ENCODE results near the gene FZD2. TPM values are rescaled to one million over a fixed set of nuclear protein-coding genes. Genes with fewer than 3 reads are reported as not detected.

Gene FZD2
- total and polyA plus RNA-seq, 2 of the 8 experiments (the other 6 are each of a cell fraction or from before 2014, with no cell fraction given) = 17.6 to 86.7 TPM

GRCh38 chr17:44565866-44566443 is 8.7 kb downstream of the FZD2 start:
- no peaks in the 10 kb centered on the region for H3K79me1 ChIP-seq (ENCODE audit: low read depth, low read length)
- no peak overlapping the region for H3K23ac ChIP-seq (ENCODE audit: insufficient read length)
- no peaks in the 10 kb centered on the region for H3K79me2 ChIP-seq (ENCODE audit: control insufficient read depth in 1 of 2, insufficient read depth in 2 of 2, low read length in 2 of 2)
- no peak overlapping the region for H3K4me2 ChIP-seq (ENCODE audit: insufficient read depth in 1 of 2, low read depth in 2 of 2, low read length in 2 of 2)
- H3K4ac ChIP-seq (replicated peaks; ENCODE audit: insufficient read length, low read depth, low read length) = no peak overlapping the region
- H3K9ac ChIP-seq (replicated peaks in 1 of 4; ENCODE audit: extremely low read depth in 1 of 4, low read depth in 3 of 4, low read length in 3 of 4) = no peak overlapping the region
- H2BK20ac ChIP-seq (ENCODE audit: low read length) = no peak overlapping the region
- no peak overlapping the region for H3K56ac ChIP-seq (replicated peaks; ENCODE audit: insufficient read length, low read depth, low read length)
- H3K4me1 ChIP-seq (replicated peaks in 1 of 4; ENCODE audit: control insufficient read depth in 3 of 4, insufficient read depth in 4 of 4, low read length in 3 of 4) = peaks cover 0 to 14% (median 6%) of the 10 kb centered on the region in 4 experiments; a peak in 5 of 7 replicates
- 87% methylated on average over 14 of the region's 14 CpGs; no CpG with 5 or more reads in 1 of the 2 experiments for WGBS, 2 experiments (ENCODE audit: extremely low coverage in 1 of 2, insufficient coverage in 1 of 2, insufficient read length in 1 of 2, insufficient replicate concordance in 2 of 2, low coverage in 1 of 2, low lambda C conversion rate in 2 of 2, missing lambda C conversion rate in 1 of 2)
- POLR2A ChIA-PET (ENCODE audit: partially characterized antibody) = interaction anchor here (1.6 kb wide), 1 partner anchor 43 kb away, joined by 3 read pairs; no protein-coding TSS in a partner anchor
- DNase-seq (ENCODE audit: low read depth in 1 of 2, low spot score in 2 of 2) (no peak), FAIRE-seq (peak; percentile 7)
- peaks cover 12 to 22% of the 10 kb centered on the region in 2 experiments for H3K9me3 ChIP-seq (ENCODE audit: insufficient read depth in 2 of 2, low read depth in 1 of 2, low read length in 1 of 2)
- H2AFZ ChIP-seq (ENCODE audit: low read length) = no peak overlapping the region
- H3K23me2 ChIP-seq (ENCODE audit: low read depth, low read length) = no peaks in the 10 kb centered on the region
- H2BK5ac ChIP-seq (ENCODE audit: low read depth, low read length) = no peak overlapping the region
- H2BK15ac ChIP-seq (ENCODE audit: low read length) = no peak overlapping the region
- H2BK12ac ChIP-seq (ENCODE audit: low read depth, low read length) = no peak overlapping the region
- no peak overlapping the region for H3K18ac ChIP-seq (ENCODE audit: extremely low read depth, low read length)
- no peak overlapping the region for H3K14ac ChIP-seq (ENCODE audit: insufficient read length)
- H3K27me3 ChIP-seq (replicated peaks in 1 of 4; ENCODE audit: control insufficient read depth in 3 of 4, extremely low read depth in 1 of 4, insufficient read depth in 3 of 4, low read length in 3 of 4) = peaks cover 0 to 18% (median 6%) of the 10 kb centered on the region in 4 experiments; a peak in 5 of 7 replicates
- no peak overlapping the region for H2AK5ac ChIP-seq (ENCODE audit: low read depth, low read length)
- no peak overlapping the region for H4K5ac ChIP-seq (ENCODE audit: insufficient read length, low read depth, low read length)
- CTCF ChIA-PET (ENCODE audit: partially characterized antibody) = interaction anchor here (0.6 to 5.3 kb wide), 15 partner anchors 8 to 146 kb away, joined by 3 to 68 read pairs (median 3); no protein-coding TSS in a partner anchor
- TF ChIP-seq, protein P1, sequence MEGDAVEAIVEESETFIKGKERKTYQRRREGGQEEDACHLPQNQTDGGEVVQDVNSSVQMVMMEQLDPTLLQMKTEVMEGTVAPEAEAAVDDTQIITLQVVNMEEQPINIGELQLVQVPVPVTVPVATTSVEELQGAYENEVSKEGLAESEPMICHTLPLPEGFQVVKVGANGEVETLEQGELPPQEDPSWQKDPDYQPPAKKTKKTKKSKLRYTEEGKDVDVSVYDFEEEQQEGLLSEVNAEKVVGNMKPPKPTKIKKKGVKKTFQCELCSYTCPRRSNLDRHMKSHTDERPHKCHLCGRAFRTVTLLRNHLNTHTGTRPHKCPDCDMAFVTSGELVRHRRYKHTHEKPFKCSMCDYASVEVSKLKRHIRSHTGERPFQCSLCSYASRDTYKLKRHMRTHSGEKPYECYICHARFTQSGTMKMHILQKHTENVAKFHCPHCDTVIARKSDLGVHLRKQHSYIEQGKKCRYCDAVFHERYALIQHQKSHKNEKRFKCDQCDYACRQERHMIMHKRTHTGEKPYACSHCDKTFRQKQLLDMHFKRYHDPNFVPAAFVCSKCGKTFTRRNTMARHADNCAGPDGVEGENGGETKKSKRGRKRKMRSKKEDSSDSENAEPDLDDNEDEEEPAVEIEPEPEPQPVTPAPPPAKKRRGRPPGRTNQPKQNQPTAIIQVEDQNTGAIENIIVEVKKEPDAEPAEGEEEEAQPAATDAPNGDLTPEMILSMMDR (IDR thresholded peaks at IDR 0.05; ENCODE audit: control extremely low read depth in 1 of 3, insufficient read depth in 1 of 3, low read depth in 1 of 3, low read length in 3 of 3) = peak; percentile 33 to 47 (median 38)
- no peak for TF ChIP-seq SP2 (IDR thresholded peaks at IDR 0.05; ENCODE audit: low read length)
- peak; percentile 28 to 46; a peak in 3 of 4 replicates for TF ChIP-seq RAD21 (IDR thresholded peaks at IDR 0.05 in 1 of 2, conservative IDR thresholded peaks at IDR 0.05 in 1 of 2; ENCODE audit: low read depth in 2 of 2, low read length in 2 of 2)
- TF ChIP-seq, protein P2, sequence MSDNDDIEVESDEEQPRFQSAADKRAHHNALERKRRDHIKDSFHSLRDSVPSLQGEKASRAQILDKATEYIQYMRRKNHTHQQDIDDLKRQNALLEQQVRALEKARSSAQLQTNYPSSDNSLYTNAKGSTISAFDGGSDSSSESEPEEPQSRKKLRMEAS (IDR thresholded peaks at IDR 0.05) = no peak
- no peak overlapping the region for H4K8ac ChIP-seq (ENCODE audit: extremely low read depth, insufficient read depth, low read length)
- no peak overlapping the region for H4K91ac ChIP-seq (replicated peaks; ENCODE audit: insufficient read length, low read length)
- no peak overlapping the region for H3K4me3 ChIP-seq (ENCODE audit: extremely low read depth in 1 of 4, insufficient read depth in 2 of 4, low read depth in 3 of 4, low read length in 4 of 4)
- H3K27ac ChIP-seq (ENCODE audit: low read depth, low read length) = no peak overlapping the region
- H2BK120ac ChIP-seq (replicated peaks; ENCODE audit: low read depth, low read length) = no peak overlapping the region
- no peaks in the 10 kb centered on the region for H4K20me1 ChIP-seq (replicated peaks in 1 of 2; ENCODE audit: control insufficient read depth in 1 of 2, insufficient read depth in 2 of 2, low read length in 2 of 2)
- no peaks in the 10 kb centered on the region for H3K36me3 ChIP-seq (ENCODE audit: control insufficient read depth in 2 of 4, insufficient read depth in 4 of 4, low read length in 3 of 4)

All from H1 (cell line).